Skeletal muscle tissue (tissue), 4 donors: ENCODE data around the gene HMGCL. TPM values are rescaled to one million over a fixed set of nuclear protein-coding genes. Genes with fewer than 3 reads are reported as not detected.
"Not testable (repeated sequence)": the region's sequence is repeated elsewhere in the genome, so short reads cannot be mapped to it uniquely, and the experiment has no call there.

ENCODE experiments used
- H3K27ac ChIP-seq: one replicate; pipeline ENCODE4 v1.7.0; 2013; ENCODE audit warnings: mild to moderate bottlenecking, low read depth, low read length, inconsistent platforms
- H3K27me3 ChIP-seq, 3 donors: one replicate each; pipeline ENCODE4 v1.7.0; 2013; ENCODE audit warnings: low read length in 3 of 3; ENCODE audit not compliant: control insufficient read depth in 3 of 3, insufficient read depth in 3 of 3
- H3K36me3 ChIP-seq, 3 donors: one replicate each; pipeline ENCODE4 v1.7.0; 2013; ENCODE audit warnings: low read length in 3 of 3; ENCODE audit not compliant: control insufficient read depth in 3 of 3, insufficient read depth in 3 of 3
- H3K4me1 ChIP-seq, 3 donors: one replicate each; pipeline ENCODE4 v1.7.0; 2013; ENCODE audit warnings: low read length in 3 of 3, mild to moderate bottlenecking in 3 of 3; ENCODE audit not compliant: control insufficient read depth in 3 of 3, insufficient read depth in 3 of 3
- H3K4me3 ChIP-seq, 3 donors: one replicate each; pipeline ENCODE4 v1.7.0; 2013; ENCODE audit warnings: low read length in 3 of 3
- H3K9ac ChIP-seq, 3 donors: one replicate each; pipeline ENCODE4 v1.7.0; 2013; ENCODE audit warnings: low read length in 3 of 3, mild to moderate bottlenecking in 3 of 3, moderate library complexity in 2 of 3, low read depth in 1 of 3
- H3K9me3 ChIP-seq, 3 donors: one replicate each; pipeline ENCODE4 v1.7.0; 2013; ENCODE audit warnings: low read length in 3 of 3; ENCODE audit not compliant: control insufficient read depth in 3 of 3
- total RNA-seq: library from RNA; depleted of rRNA; stranded (reverse); fragments of >200 nt; gene quantifications from one replicate; pipeline ENCODE4 v1.2.3, GENCODE V29; 2014
- donor health status: Osteomylitis.

Gene HMGCL
- total RNA-seq, 1 donor from 2014 or later = 31.3 TPM

- no peak overlapping the region for H3K4me3 ChIP-seq
- H3K9ac ChIP-seq = no peak overlapping the region
- H3K27ac ChIP-seq = no peak overlapping the region
- H3K4me1 ChIP-seq = peaks cover 4 to 9% (median 4%) of the 10 kb centered on the region in 3 donors
- no peaks in the 10 kb centered on the region for H3K9me3 ChIP-seq
- H3K27me3 ChIP-seq = no peaks in the 10 kb centered on the region
- H3K36me3 ChIP-seq = no peaks in the 10 kb centered on the region
Measured at GRCh38 chr1:23836037-23836436, 10.8 kb upstream of the HMGCL start.

- not testable (repeated sequence) for H3K27me3 ChIP-seq, H3K9ac ChIP-seq, H3K27ac ChIP-seq, H3K4me1 ChIP-seq, H3K36me3 ChIP-seq, H3K9me3 ChIP-seq, H3K4me3 ChIP-seq
Measured at GRCh38 chr1:23834156-23834555, 8.9 kb upstream of the HMGCL start.

- peaks cover 9 to 12% (median 11%) of the 10 kb centered on the region in 3 donors for H3K4me1 ChIP-seq
Measured at GRCh38 chr1:23827717-23828116, 2.5 kb upstream of the HMGCL start.

GRCh38 chr1:23826590-23826989 lies 1.4 kb upstream of the HMGCL start:
- peaks cover 9 to 17% (median 11%) of the 10 kb centered on the region in 3 donors for H3K4me1 ChIP-seq
- H3K9ac ChIP-seq, H3K27ac ChIP-seq, H3K9me3 ChIP-seq, H3K36me3 ChIP-seq, H3K4me3 ChIP-seq, H3K27me3 ChIP-seq: not testable (repeated sequence)

More at GRCh38 chr1:23827717-23828116, 2.5 kb upstream of the HMGCL start:
- no peaks in the 10 kb centered on the region for H3K27me3 ChIP-seq
- H3K36me3 ChIP-seq = peaks cover 0 to 4% (median 0%) of the 10 kb centered on the region in 3 donors
- no peaks in the 10 kb centered on the region for H3K9me3 ChIP-seq
- H3K9ac ChIP-seq = no peak overlapping the region
- H3K4me3 ChIP-seq = no peak overlapping the region
- no peak overlapping the region for H3K27ac ChIP-seq

- Histone ChIP-seq H3K4me1 (peaks cover 9 to 17% (median 11%) of the 10 kb centered on the region in 3 donors), H3K9me3 (no peaks in the 10 kb centered on the region), H3K4me3 (peak overlapping the region; percentile 67 to 96 (median 90)), H3K27me3 (no peaks in the 10 kb centered on the region), H3K9ac (peak overlapping the region; percentile 68 to 100 (median 100)), H3K36me3 (peaks cover 0 to 4% (median 0%) of the 10 kb centered on the region in 3 donors), H3K27ac (peak overlapping the region; percentile 98)
Measured at GRCh38 chr1:23825762-23826522, 713 bp upstream of the HMGCL start.

- Histone ChIP-seq H3K27me3 (no peaks in the 10 kb centered on the region), H3K9me3 (no peaks in the 10 kb centered on the region), H3K36me3 (peaks cover 3 to 6% (median 6%) of the 10 kb centered on the region in 3 donors), H3K4me1 (peaks cover 9 to 17% (median 11%) of the 10 kb centered on the region in 3 donors), H3K4me3 (peak overlapping the region; percentile 81 to 96 (median 90)), H3K27ac (peak overlapping the region; percentile 98), H3K9ac (peak overlapping the region; percentile 97 to 100 (median 100))
Measured at GRCh38 chr1:23824711-23825075, 536 bp downstream of the HMGCL start.

GRCh38 chr1:23823767-23824166 lies 1.5 kb downstream of the HMGCL start:
- peaks cover 9 to 17% (median 11%) of the 10 kb centered on the region in 3 donors for H3K4me1 ChIP-seq
- no peak overlapping the region for H3K9ac ChIP-seq
- H3K4me3 ChIP-seq = peak overlapping the region in 2 of 3 donors; percentile 31 to 81
- H3K9me3 ChIP-seq = no peaks in the 10 kb centered on the region
- H3K27ac ChIP-seq = no peak overlapping the region
- H3K36me3 ChIP-seq = peaks cover 6 to 14% (median 7%) of the 10 kb centered on the region in 3 donors
- no peaks in the 10 kb centered on the region for H3K27me3 ChIP-seq

- Histone ChIP-seq H3K4me1 (peaks cover 14 to 17% (median 16%) of the 10 kb centered on the region in 3 donors), H3K9me3 (no peaks in the 10 kb centered on the region), H3K9ac (no peak overlapping the region)
Measured at GRCh38 chr1:23817633-23818032, 7.6 kb downstream of the HMGCL start.

GRCh38 chr1:23816906-23817305 lies 8.3 kb downstream of the HMGCL start:
- peaks cover 24 to 63% (median 51%) of the 10 kb centered on the region in 3 donors for H3K36me3 ChIP-seq

More at GRCh38 chr1:23817633-23818032, 7.6 kb downstream of the HMGCL start:
- no peak overlapping the region for H3K4me3 ChIP-seq
- peaks cover 19 to 57% (median 44%) of the 10 kb centered on the region in 3 donors for H3K36me3 ChIP-seq
- no peaks in the 10 kb centered on the region for H3K27me3 ChIP-seq
- no peak overlapping the region for H3K27ac ChIP-seq

GRCh38 chr1:23816361-23816760 lies 8.9 kb downstream of the HMGCL start:
- H3K9ac ChIP-seq = peak overlapping the region in 1 of 3 donors; percentile 1
- H3K36me3 ChIP-seq = peaks cover 27 to 66% (median 56%) of the 10 kb centered on the region in 3 donors
- no peaks in the 10 kb centered on the region for H3K9me3 ChIP-seq
- H3K27me3 ChIP-seq = no peaks in the 10 kb centered on the region
- H3K4me3 ChIP-seq = no peak overlapping the region
- peak overlapping the region; percentile 14 for H3K27ac ChIP-seq
- H3K4me1 ChIP-seq = peaks cover 12 to 17% (median 14%) of the 10 kb centered on the region in 3 donors

More at GRCh38 chr1:23816906-23817305, 8.3 kb downstream of the HMGCL start:
- H3K4me1 ChIP-seq = peaks cover 12 to 17% (median 14%) of the 10 kb centered on the region in 3 donors
- no peak overlapping the region for H3K4me3 ChIP-seq
- peak overlapping the region in 1 of 3 donors; percentile 35 for H3K9ac ChIP-seq
- H3K27me3 ChIP-seq = no peaks in the 10 kb centered on the region
- no peaks in the 10 kb centered on the region for H3K9me3 ChIP-seq
- no peak overlapping the region for H3K27ac ChIP-seq
